T-helper 1 cell (primary cell): ENCODE measurements around the gene CTSW.
"Not testable (repeated sequence)": the region's sequence is repeated elsewhere in the genome, so short reads cannot be mapped to it uniquely, and the experiment has no call there.

Source experiments
- DNase-seq, 5 donors: peaks; one replicate each; pipeline ENCODE4 v3.0.0-alpha.2; 2012 to 2020
- total RNA-seq, 4 donors: gene quantifications; one replicate each; lab custom pipeline; 2026; lab: John Stamatoyannopoulos, UW

Gene CTSW
- 3.3 to 55.8 (median 25.5) reads per million in 4 donors for total RNA-seq

GRCh38 chr11:65879617-65880016, at the start of gene CTSW:
Gene CTSW, plus strand, starts transcription at chr11:65879837. Its CDS starts 18 bp downstream, at chr11:65879855.
- peak in 1 of 5 donors; percentile 35 for DNase-seq

GRCh38 chr11:65832231-65832630, 47.4 kb upstream of the CTSW start:
- not testable (repeated sequence) for DNase-seq

- peak; percentile 83 to 94 (median 88) for DNase-seq
These were observed 46.2 kb upstream of the CTSW start, which contains the start of gene SNX32 for GRCh38 chr11:65833297-65834030. Gene SNX32, plus strand, starts transcription at chr11:65833963. Its CDS starts 103 bp downstream, at chr11:65834066.

GRCh38 chr11:65834202-65834601, 45.4 kb upstream of the CTSW start:
- DNase-seq = no peak

- no peak for DNase-seq
These were observed 37.5 kb upstream of the CTSW start for GRCh38 chr11:65842144-65842543.

- no peak for DNase-seq
These were observed 35.8 kb upstream of the CTSW start for GRCh38 chr11:65843811-65844210.

GRCh38 chr11:65844231-65844872, 35.3 kb upstream of the CTSW start:
- no peak for DNase-seq

GRCh38 chr11:65847746-65848145, 31.9 kb upstream of the CTSW start:
- no peak for DNase-seq

GRCh38 chr11:65848693-65849092, 30.9 kb upstream of the CTSW start:
- DNase-seq = not testable (repeated sequence)

GRCh38 chr11:65849366-65849765, 30.3 kb upstream of the CTSW start:
- no peak for DNase-seq

GRCh38 chr11:65849771-65850216, 29.8 kb upstream of the CTSW start:
- no peak for DNase-seq

GRCh38 chr11:65850217-65851082, 29.2 kb upstream of the CTSW start:
- peak in 1 of 5 donors; percentile 12 for DNase-seq

- DNase-seq = peak in 1 of 5 donors; percentile 23
These were observed 28.5 kb upstream of the CTSW start for GRCh38 chr11:65851083-65851579.

GRCh38 chr11:65851811-65852507, 27.7 kb upstream of the CTSW start:
- DNase-seq = no peak

GRCh38 chr11:65852508-65853245, 27.0 kb upstream of the CTSW start:
- no peak for DNase-seq

GRCh38 chr11:65853246-65853979, 26.2 kb upstream of the CTSW start:
- DNase-seq = no peak

- no peak for DNase-seq
These were observed 25.5 kb upstream of the CTSW start for GRCh38 chr11:65854161-65854592.

- no peak for DNase-seq
These were observed 24.5 kb upstream of the CTSW start for GRCh38 chr11:65854852-65855837.

- no peak for DNase-seq
These were observed 23.7 kb upstream of the CTSW start for GRCh38 chr11:65855927-65856363.
